ENCODE measurements around the gene RAPGEF2. TPM values are rescaled to one million over a fixed set of nuclear protein-coding genes. Genes with fewer than 3 reads are reported as not detected.

Gene RAPGEF2
- total and polyA plus RNA-seq, 2 donors (not counting 1 experiment from before 2014, with no cell fraction given) = 10.9 to 45.8 TPM

DNA sequence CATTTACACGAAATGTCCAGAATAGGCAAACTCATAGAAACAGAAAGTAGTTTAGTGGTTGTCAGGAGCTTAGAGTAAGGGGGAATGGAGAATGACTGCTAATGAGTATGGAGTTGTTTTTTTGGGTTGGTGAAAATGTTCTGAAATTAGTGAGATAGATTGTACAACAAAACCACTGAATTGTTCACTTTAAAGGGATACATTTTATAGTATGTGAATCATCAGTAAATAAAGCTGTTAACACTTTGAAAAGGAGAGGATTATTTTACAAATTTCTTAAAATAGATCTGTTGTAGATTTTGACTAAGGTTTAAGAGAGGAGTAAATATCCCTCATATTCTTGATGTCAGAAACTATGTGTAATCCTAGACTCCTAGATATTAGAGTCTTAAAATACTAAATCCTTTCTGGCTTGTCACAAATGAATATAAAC, 82.7 kb downstream of the RAPGEF2 start:
- ChIA-PET POLR2A (no interaction called here), CTCF (interaction anchor here (1.1 to 1.2 kb wide), 2 partner anchors 10 to 17 kb away, joined by 3 to 4 read pairs; no protein-coding TSS in a partner anchor)
- Histone ChIP-seq H3K4me1 (ENCODE audit: control insufficient read depth in 2 of 2, insufficient read depth in 2 of 2, low read length in 2 of 2) (peaks cover 0 to 4% of the 10 kb centered on the region in 2 donors), H3K36me3 (replicated peaks in 1 of 2; ENCODE audit: control extremely low read depth in 1 of 2, control insufficient read depth in 1 of 2, extremely low read depth in 1 of 2, insufficient read depth in 2 of 2, low read length in 1 of 2) (no peaks in the 10 kb centered on the region), H3K27me3 (replicated peaks in 1 of 4; ENCODE audit: control extremely low read depth in 1 of 4, control insufficient read depth in 3 of 4, insufficient read depth in 4 of 4, low read length in 3 of 4) (no peaks in the 10 kb centered on the region), H4K20me1 (ENCODE audit: control insufficient read depth, insufficient read depth, low read length, poor library complexity, severe bottlenecking) (no peaks in the 10 kb centered on the region), H3K4me2 (replicated peaks; ENCODE audit: low read depth, low read length, poor library complexity, severe bottlenecking) (no peak overlapping the region), H3K27ac (ENCODE audit: low read length in 2 of 2) (no peak overlapping the region), H3K4me3 (ENCODE audit: control extremely low read depth in 1 of 5, extremely low read depth in 1 of 5, insufficient read depth in 1 of 5, low read depth in 2 of 5, low read length in 4 of 5) (no peak overlapping the region), H3K9ac (ENCODE audit: low read length) (no peak overlapping the region), H3K9me3 (ENCODE audit: control extremely low read depth in 1 of 3, control insufficient read depth in 2 of 3, insufficient read depth in 1 of 3, low read length in 2 of 3) (no peaks in the 10 kb centered on the region), H3K79me2 (ENCODE audit: control insufficient read depth, insufficient read depth, low read length) (peaks cover 14% of the 10 kb centered on the region), H2AFZ (ENCODE audit: insufficient read depth, low read depth, low read length, poor library complexity, severe bottlenecking) (no peak overlapping the region)
- H3K9me3 Mint-ChIP-seq (ENCODE audit: insufficient read depth) = no peaks in the 10 kb centered on the region
- no peaks in the 10 kb centered on the region for H3K27me3 Mint-ChIP-seq
- peaks cover 8% of the 10 kb centered on the region for H3K4me1 Mint-ChIP-seq
- DNase-seq = no peak
- no peak overlapping the region for H3K4me3 Mint-ChIP-seq
- intact Hi-C loops (cut with micrococcal nuclease) = no loop called here
- no peak for ATAC-seq (ENCODE audit: low read depth)
- TF ChIP-seq, protein P1, sequence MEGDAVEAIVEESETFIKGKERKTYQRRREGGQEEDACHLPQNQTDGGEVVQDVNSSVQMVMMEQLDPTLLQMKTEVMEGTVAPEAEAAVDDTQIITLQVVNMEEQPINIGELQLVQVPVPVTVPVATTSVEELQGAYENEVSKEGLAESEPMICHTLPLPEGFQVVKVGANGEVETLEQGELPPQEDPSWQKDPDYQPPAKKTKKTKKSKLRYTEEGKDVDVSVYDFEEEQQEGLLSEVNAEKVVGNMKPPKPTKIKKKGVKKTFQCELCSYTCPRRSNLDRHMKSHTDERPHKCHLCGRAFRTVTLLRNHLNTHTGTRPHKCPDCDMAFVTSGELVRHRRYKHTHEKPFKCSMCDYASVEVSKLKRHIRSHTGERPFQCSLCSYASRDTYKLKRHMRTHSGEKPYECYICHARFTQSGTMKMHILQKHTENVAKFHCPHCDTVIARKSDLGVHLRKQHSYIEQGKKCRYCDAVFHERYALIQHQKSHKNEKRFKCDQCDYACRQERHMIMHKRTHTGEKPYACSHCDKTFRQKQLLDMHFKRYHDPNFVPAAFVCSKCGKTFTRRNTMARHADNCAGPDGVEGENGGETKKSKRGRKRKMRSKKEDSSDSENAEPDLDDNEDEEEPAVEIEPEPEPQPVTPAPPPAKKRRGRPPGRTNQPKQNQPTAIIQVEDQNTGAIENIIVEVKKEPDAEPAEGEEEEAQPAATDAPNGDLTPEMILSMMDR (IDR thresholded peaks at IDR 0.05) = no peak
- TF ChIP-seq EZH2 (IDR thresholded peaks at IDR 0.05; ENCODE audit: borderline replicate concordance, insufficient read depth, low read depth, low read length, poor library complexity, severe bottlenecking) = no peak
- no peak overlapping the region for H3K27ac Mint-ChIP-seq
- WGBS (ENCODE audit: insufficient coverage) = no CpG with 5 or more reads among the region's 1 CpG

DNA sequence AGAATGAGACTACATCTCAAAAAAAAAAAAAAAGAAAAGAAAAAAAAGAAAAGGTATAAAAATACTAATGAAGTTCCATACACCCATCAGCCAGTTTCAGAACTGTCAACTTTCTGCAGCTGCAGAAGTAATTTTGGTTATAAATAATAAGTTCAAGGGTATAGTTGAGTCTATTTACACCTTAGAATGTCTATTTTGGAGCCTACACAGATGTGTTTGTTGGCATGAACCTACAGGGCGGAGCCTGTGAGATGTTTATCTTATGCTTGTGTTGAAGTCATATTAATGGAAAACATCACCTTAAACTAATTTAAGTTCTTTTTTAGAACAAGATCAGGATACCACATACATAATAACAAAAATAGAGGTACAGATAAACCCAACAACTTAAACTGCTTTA, 85.8 kb downstream of the RAPGEF2 start:
- Mint-ChIP-seq H3K27me3 (no peaks in the 10 kb centered on the region), H3K27ac (no peak overlapping the region), H3K4me3 (no peak overlapping the region), H3K9me3 (ENCODE audit: insufficient read depth) (no peaks in the 10 kb centered on the region), H3K4me1 (peaks cover 8% of the 10 kb centered on the region)
- ATAC-seq (ENCODE audit: low read depth) (no peak), DNase-seq (no peak)
- H4K20me1 ChIP-seq (ENCODE audit: control insufficient read depth, insufficient read depth, low read length, poor library complexity, severe bottlenecking) = peaks cover 9% of the 10 kb centered on the region
- no peak overlapping the region for H3K4me2 ChIP-seq (replicated peaks; ENCODE audit: low read depth, low read length, poor library complexity, severe bottlenecking)
- intact Hi-C loops (cut with micrococcal nuclease) = no loop called here
- ChIA-PET CTCF (interaction anchor here (1.0 to 1.8 kb wide), 2 partner anchors 12 to 332 kb away, joined by 3 to 5 read pairs; no protein-coding TSS in a partner anchor), POLR2A (no interaction called here)
- no peak overlapping the region for H3K9ac ChIP-seq (ENCODE audit: low read length)
- no CpG with 5 or more reads among the region's 1 CpG for WGBS (ENCODE audit: insufficient coverage)
- no peak overlapping the region for H2AFZ ChIP-seq (ENCODE audit: insufficient read depth, low read depth, low read length, poor library complexity, severe bottlenecking)
- peaks cover 7% of the 10 kb centered on the region for H3K79me2 ChIP-seq (ENCODE audit: control insufficient read depth, insufficient read depth, low read length)
- no peak for TF ChIP-seq EZH2 (IDR thresholded peaks at IDR 0.05; ENCODE audit: borderline replicate concordance, insufficient read depth, low read depth, low read length, poor library complexity, severe bottlenecking)
- TF ChIP-seq, protein P1 (IDR thresholded peaks at IDR 0.05) = no peak
- no peaks in the 10 kb centered on the region for H3K9me3 ChIP-seq (ENCODE audit: control extremely low read depth in 1 of 3, control insufficient read depth in 2 of 3, insufficient read depth in 1 of 3, low read length in 2 of 3)
- H3K4me1 ChIP-seq (ENCODE audit: control insufficient read depth in 2 of 2, insufficient read depth in 2 of 2, low read length in 2 of 2) = peaks cover 0 to 4% of the 10 kb centered on the region in 2 donors
- no peaks in the 10 kb centered on the region for H3K36me3 ChIP-seq (replicated peaks in 1 of 2; ENCODE audit: control extremely low read depth in 1 of 2, control insufficient read depth in 1 of 2, extremely low read depth in 1 of 2, insufficient read depth in 2 of 2, low read length in 1 of 2)
- no peak overlapping the region for H3K4me3 ChIP-seq (ENCODE audit: control extremely low read depth in 1 of 5, extremely low read depth in 1 of 5, insufficient read depth in 1 of 5, low read depth in 2 of 5, low read length in 4 of 5)
- no peaks in the 10 kb centered on the region for H3K27me3 ChIP-seq (replicated peaks in 1 of 4; ENCODE audit: control extremely low read depth in 1 of 4, control insufficient read depth in 3 of 4, insufficient read depth in 4 of 4, low read length in 3 of 4)
- H3K27ac ChIP-seq (ENCODE audit: low read length in 2 of 2) = no peak overlapping the region

All from B cell (primary cell).